SK-N-MC (cell line): ENCODE measurements around the gene ARAP3.

Experiments
- EZH2 ChIP-seq: fragments of 200-600 bp; sonication (generic); IDR thresholded peaks from one replicate; pipeline ENCODE4 v1.6.1; 2017; ENCODE audit warnings: antibody characterized with exemption
- FOXP2 ChIP-seq: optimal IDR thresholded peaks from 2 replicates; pipeline ENCODE3; 2011; ENCODE audit warnings: mild to moderate bottlenecking, moderate library complexity; ENCODE audit not compliant: insufficient read depth; ENCODE audit errors: extremely low read length, control extremely low read depth
- POLR2AphosphoS5 ChIP-seq: IDR thresholded peaks from 2 replicates; pipeline ENCODE4 v1.6.1; 2012; ENCODE audit warnings: mild to moderate bottlenecking, low read depth, low read length, borderline replicate concordance

- TF ChIP-seq EZH2, result no peak
- TF ChIP-seq POLR2AphosphoS5, result no peak
- no peak for TF ChIP-seq FOXP2
Observed at GRCh38 chr5:141613344-141613743, 68.7 kb downstream of the ARAP3 start.
